Measurements from ENCODE around the gene KRT9.
"Not testable (repeated sequence)": the region's sequence is repeated elsewhere in the genome, so short reads cannot be mapped to it uniquely, and the experiment has no call there.

Gene KRT9

GRCh38 chr17:41547378-41547841, 24.4 kb downstream of the KRT9 start:
- no peak for DNase-seq (ENCODE audit: low read depth in 2 of 3, low spot score in 1 of 3)

- DNase-seq (ENCODE audit: low read depth in 2 of 3, low spot score in 1 of 3), result no peak
These were observed 25.0 kb downstream of the KRT9 start for GRCh38 chr17:41546819-41547218.

- DNase-seq (ENCODE audit: low read depth in 2 of 3, low spot score in 1 of 3), result no peak
These were observed 25.9 kb downstream of the KRT9 start for GRCh38 chr17:41545829-41546410.

GRCh38 chr17:41544935-41545334, 26.9 kb downstream of the KRT9 start:
- DNase-seq (ENCODE audit: low read depth in 2 of 3, low spot score in 1 of 3), result no peak

- no peak for DNase-seq (ENCODE audit: low read depth in 2 of 3, low spot score in 1 of 3)
These were observed 27.4 kb downstream of the KRT9 start for GRCh38 chr17:41544491-41544892.

- DNase-seq (ENCODE audit: low read depth in 2 of 3, low spot score in 1 of 3), result not testable (repeated sequence)
These were observed 29.1 kb downstream of the KRT9 start for GRCh38 chr17:41542786-41543185.

- no peak for DNase-seq (ENCODE audit: low read depth in 2 of 3, low spot score in 1 of 3)
These were observed 29.5 kb downstream of the KRT9 start for GRCh38 chr17:41542357-41542756.

- DNase-seq (ENCODE audit: low read depth in 2 of 3, low spot score in 1 of 3), result no peak
These were observed 30.8 kb downstream of the KRT9 start for GRCh38 chr17:41540921-41541625.

- no peak for DNase-seq (ENCODE audit: low read depth in 2 of 3, low spot score in 1 of 3)
These were observed 31.7 kb downstream of the KRT9 start for GRCh38 chr17:41539979-41540701.

GRCh38 chr17:41539071-41539492, 32.8 kb downstream of the KRT9 start:
- no peak for DNase-seq (ENCODE audit: low read depth in 2 of 3, low spot score in 1 of 3)

GRCh38 chr17:41538565-41538991, 33.3 kb downstream of the KRT9 start:
- DNase-seq (ENCODE audit: low read depth in 2 of 3, low spot score in 1 of 3), result no peak

GRCh38 chr17:41537990-41538389, 33.9 kb downstream of the KRT9 start:
- DNase-seq (ENCODE audit: low read depth in 2 of 3, low spot score in 1 of 3), result no peak

- no peak for DNase-seq (ENCODE audit: low read depth in 2 of 3, low spot score in 1 of 3)
These were observed 34.3 kb downstream of the KRT9 start for GRCh38 chr17:41537614-41537954.

- no peak for DNase-seq (ENCODE audit: low read depth in 2 of 3, low spot score in 1 of 3)
These were observed 34.9 kb downstream of the KRT9 start for GRCh38 chr17:41536741-41537613.

- DNase-seq (ENCODE audit: low read depth in 2 of 3, low spot score in 1 of 3), result no peak
These were observed 35.9 kb downstream of the KRT9 start for GRCh38 chr17:41535764-41536481.

GRCh38 chr17:41534899-41535546, 36.8 kb downstream of the KRT9 start:
- no peak for DNase-seq (ENCODE audit: low read depth in 2 of 3, low spot score in 1 of 3)

GRCh38 chr17:41533613-41534012, 38.2 kb downstream of the KRT9 start:
- DNase-seq (ENCODE audit: low read depth in 2 of 3, low spot score in 1 of 3), result no peak

- DNase-seq (ENCODE audit: low read depth in 2 of 3, low spot score in 1 of 3), result no peak
These were observed 38.8 kb downstream of the KRT9 start for GRCh38 chr17:41532947-41533570.

- DNase-seq (ENCODE audit: low read depth in 2 of 3, low spot score in 1 of 3), result no peak
These were observed 39.9 kb downstream of the KRT9 start for GRCh38 chr17:41531993-41532392.

Measured in stimulated activated CD4-positive, alpha-beta T cell treated with anti-CD3 and anti-CD28 coated beads, Interleukin-12 subunit alpha, Interleukin-12 subunit beta, amount 100 ng/mL, for 48 hours (primary cell).